Smooth muscle cell (in vitro differentiated cells): ENCODE results near the gene NUDT16. TPM values are rescaled to one million over a fixed set of nuclear protein-coding genes. Genes with fewer than 3 reads are reported as not detected.
A peak's percentile ranks its signal among the peaks of the same experiment; 100 is the strongest.
"Not testable (repeated sequence)": the region's sequence is repeated elsewhere in the genome, so short reads cannot be mapped to it uniquely, and the experiment has no call there.

Experiments
- DNase-seq: peaks from one replicate; lab custom pipeline; 2025; ENCODE audit not compliant: unreplicated experiment; lab: John Stamatoyannopoulos, UW
- H2AFZ ChIP-seq: fragments of 200-600 bp; sonication (generic); 2 replicates; pipeline ENCODE4 v1.6.0; 2016; ENCODE audit warnings: antibody characterized with exemption, low read depth, mild to moderate bottlenecking
- H3F3A ChIP-seq: fragments of 200-600 bp; sonication (generic); 2 replicates; pipeline ENCODE4 v1.6.0; 2017; ENCODE audit warnings: antibody characterized with exemption, low read depth
- H3K27ac ChIP-seq: fragments of 200-600 bp; sonication (generic); 2 replicates; pipeline ENCODE4 v1.5.1; 2016; ENCODE audit warnings: low read depth, mild to moderate bottlenecking
- H3K27me3 ChIP-seq: fragments of 200-600 bp; sonication (generic); 2 replicates; pipeline ENCODE4 v1.6.1; 2016; ENCODE audit warnings: low read depth, mild to moderate bottlenecking
- H3K36me3 ChIP-seq: fragments of 200-600 bp; sonication (generic); 2 replicates; pipeline ENCODE4 v1.5.1; 2016; ENCODE audit warnings: low read depth
- H3K4me1 ChIP-seq: fragments of 200-600 bp; sonication (generic); 2 replicates; pipeline ENCODE4 v1.5.1; 2016; ENCODE audit warnings: low read depth
- H3K4me2 ChIP-seq: fragments of 200-600 bp; sonication (generic); 2 replicates; pipeline ENCODE4 v1.6.0; 2016; ENCODE audit warnings: mild to moderate bottlenecking
- H3K4me3 ChIP-seq: fragments of 200-600 bp; sonication (generic); 2 replicates; pipeline ENCODE4 v1.5.1; 2016; ENCODE audit warnings: mild to moderate bottlenecking
- H3K79me2 ChIP-seq: fragments of 200-600 bp; sonication (generic); 2 replicates; pipeline ENCODE4 v1.6.0; 2016; ENCODE audit warnings: low read depth, mild to moderate bottlenecking
- H3K9ac ChIP-seq: fragments of 200-600 bp; sonication (generic); 2 replicates; pipeline ENCODE4 v1.6.0; 2016; ENCODE audit warnings: low read depth
- H3K9me3 ChIP-seq: fragments of 200-600 bp; sonication (generic); replicated peaks from 2 replicates; pipeline ENCODE4 v1.5.1; 2016; ENCODE audit warnings: low read depth
- H4K20me1 ChIP-seq: fragments of 200-600 bp; sonication (generic); 2 replicates; pipeline ENCODE4 v1.6.0; 2016; ENCODE audit warnings: low read depth
- CTCF ChIP-seq: fragments of 200-600 bp; sonication (generic); IDR thresholded peaks from 2 replicates; pipeline ENCODE4 v1.5.1; 2017; ENCODE audit warnings: borderline replicate concordance, mild to moderate bottlenecking, antibody characterized with exemption; ENCODE audit not compliant: insufficient read depth, poor library complexity, severe bottlenecking
- WGBS: methylation state at CpG from one replicate; pipeline ENCODE4 v1.1.7; 2016; ENCODE audit warnings: low lambda C conversion rate; 5-methylcytosine and 5-hydroxymethylcytosine counted together
- polyA plus RNA-seq: library from polyadenylated mRNA; unstranded; fragments of >200 nt; fragmentation: Nextera tagmentation; extraction: Ambion mirVana; gene quantifications from 2 replicates; pipeline ENCODE4 v1.2.1, GENCODE V29; 2016
- total RNA-seq: library from RNA; depleted of rRNA; stranded (reverse); fragments of >200 nt; gene quantifications from 2 replicates; pipeline ENCODE4 v1.2.3, GENCODE V29; 2014

The NUDT16 gene
- total and polyA plus RNA-seq, 2 experiments from 2014 or later: 5.6 to 8.4 TPM

DNA sequence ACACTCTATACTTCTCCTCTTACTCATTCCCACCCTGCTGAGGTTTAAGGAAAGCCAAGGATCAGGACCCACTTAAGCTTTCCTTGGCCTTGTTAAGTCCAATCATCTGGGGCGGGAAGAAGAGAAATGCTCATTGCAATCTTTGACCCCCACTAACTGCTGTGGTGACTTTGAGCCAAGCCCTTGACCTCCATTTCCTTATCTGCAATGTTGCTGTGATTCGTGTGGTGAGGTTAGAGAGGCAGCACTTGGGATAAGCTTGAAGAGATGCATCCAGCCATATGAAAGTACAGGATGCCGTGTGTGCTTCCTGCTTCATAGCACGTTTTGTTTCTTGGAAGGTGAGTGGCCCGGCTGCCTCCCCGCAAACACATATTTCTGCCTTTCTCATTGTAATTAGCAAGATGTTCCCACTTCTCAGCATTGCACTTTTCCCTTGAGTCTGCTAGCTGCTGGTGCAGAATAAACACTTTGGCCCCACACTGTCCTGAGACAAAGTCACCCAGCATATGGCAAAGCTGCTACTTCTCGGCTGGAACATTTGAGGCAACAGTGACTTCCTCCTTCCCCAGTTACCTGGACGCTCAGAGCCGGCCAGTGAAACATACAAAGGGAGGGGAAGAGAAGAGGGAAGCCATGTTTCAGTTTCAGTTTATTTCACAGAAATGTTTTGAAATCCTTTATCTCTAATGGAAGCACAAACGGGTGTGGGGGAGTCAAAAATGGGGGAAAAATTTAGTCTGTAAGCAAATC is 10.5 kb upstream of the NUDT16 start:
- Histone ChIP-seq H3K36me3 (no peaks in the 10 kb centered on the region), H3F3A (no peaks in the 10 kb centered on the region), H3K9ac (no peak overlapping the region), H3K27me3 (no peaks in the 10 kb centered on the region), H3K79me2 (no peaks in the 10 kb centered on the region), H3K9me3 (no peaks in the 10 kb centered on the region), H3K27ac (no peak overlapping the region), H3K4me2 (no peak overlapping the region), H2AFZ (no peak overlapping the region), H3K4me3 (no peak overlapping the region), H3K4me1 (no peaks in the 10 kb centered on the region), H4K20me1 (no peaks in the 10 kb centered on the region)
- 96% methylated on average over 10 of the region's 10 CpGs for WGBS
- TF ChIP-seq CTCF: no peak
- DNase-seq: no peak

- TF ChIP-seq CTCF: no peak
- H3K4me1 ChIP-seq: no peaks in the 10 kb centered on the region
These were observed 9.9 kb upstream of the NUDT16 start for GRCh38 chr3:131371688-131372066.

GRCh38 chr3:131374741-131375140 is 6.8 kb upstream of the NUDT16 start:
- no peak overlapping the region for H2AFZ ChIP-seq
- H3K4me1 ChIP-seq: no peaks in the 10 kb centered on the region
- no peaks in the 10 kb centered on the region for H3K9me3 ChIP-seq
- 100% methylated on average over 2 of the region's 2 CpGs for WGBS
- H3K79me2 ChIP-seq: peaks cover 4% of the 10 kb centered on the region
- no peaks in the 10 kb centered on the region for H3K36me3 ChIP-seq
- no peak overlapping the region for H3K4me3 ChIP-seq
- no peak overlapping the region for H3K4me2 ChIP-seq
- no peaks in the 10 kb centered on the region for H3K27me3 ChIP-seq
- no peak overlapping the region for H3K27ac ChIP-seq
- no peak for TF ChIP-seq CTCF
- H3K9ac ChIP-seq: peak overlapping the region; percentile 11
- no peaks in the 10 kb centered on the region for H4K20me1 ChIP-seq
- H3F3A ChIP-seq: no peaks in the 10 kb centered on the region
- no peak for DNase-seq

More at GRCh38 chr3:131371688-131372066, 9.9 kb upstream of the NUDT16 start:
- H3K9me3 ChIP-seq: no peaks in the 10 kb centered on the region
- no peak overlapping the region for H3K27ac ChIP-seq
- H3K36me3 ChIP-seq: no peaks in the 10 kb centered on the region
- 96% methylated on average over 2 of the region's 2 CpGs for WGBS
- no peak overlapping the region for H3K4me3 ChIP-seq
- H3K27me3 ChIP-seq: no peaks in the 10 kb centered on the region
- no peak overlapping the region for H3K4me2 ChIP-seq
- no peak for DNase-seq
- no peak overlapping the region for H2AFZ ChIP-seq
- H3K9ac ChIP-seq: no peak overlapping the region
- H4K20me1 ChIP-seq: no peaks in the 10 kb centered on the region
- no peaks in the 10 kb centered on the region for H3F3A ChIP-seq
- H3K79me2 ChIP-seq: no peaks in the 10 kb centered on the region

GRCh38 chr3:131380821-131381444 is 641 bp upstream of the NUDT16 start:
- Histone ChIP-seq H3K4me3 (peak overlapping the region; percentile 80), H3K4me2 (peak overlapping the region; percentile 94), H3K9ac (peak overlapping the region; percentile 60), H2AFZ (peak overlapping the region; percentile 93)
- H3K9me3 ChIP-seq, H3F3A ChIP-seq, H3K79me2 ChIP-seq, DNase-seq, H3K27me3 ChIP-seq, H3K27ac ChIP-seq, H3K36me3 ChIP-seq, H3K4me1 ChIP-seq, H4K20me1 ChIP-seq: not testable (repeated sequence)
- 26% methylated on average over 16 of the region's 16 CpGs for WGBS
